Lung (tissue), 12 donors: ENCODE measurements around the gene TMEM41A. TPM values are rescaled to one million over a fixed set of nuclear protein-coding genes. Genes with fewer than 3 reads are reported as not detected.

Source experiments
- ATAC-seq: fragments of 200-7000 bp; cut with Tn5 transposase; one replicate; pipeline ENCODE4 v1.9.1; 2020; ENCODE audit warnings: moderate number of reproducible peaks; ENCODE audit not compliant: insufficient read depth, low FRiP score
- DNase-seq, 3 donors: peaks; one replicate each; pipeline ENCODE4 v3.0.0-alpha.2; 2013 to 2017
- H3K27ac ChIP-seq, 2 donors: one replicate each; pipeline ENCODE4 v1.5.1; 2013; ENCODE audit warnings: mild to moderate bottlenecking in 2 of 2, moderate library complexity in 2 of 2, control low read depth in 1 of 2, inconsistent platforms in 1 of 2, low read depth in 1 of 2, low read length in 1 of 2
- H3K27me3 ChIP-seq, 3 donors: one replicate each; pipeline ENCODE4 v1.5.1; 2013; ENCODE audit warnings: low read length in 2 of 3; ENCODE audit not compliant: control insufficient read depth in 3 of 3, insufficient read depth in 3 of 3
- H3K36me3 ChIP-seq, 4 donors: one replicate each; pipeline ENCODE4 v1.5.1; 2013; ENCODE audit warnings: low read length in 4 of 4, mild to moderate bottlenecking in 1 of 4, moderate library complexity in 1 of 4; ENCODE audit not compliant: control insufficient read depth in 4 of 4, insufficient read depth in 4 of 4
- H3K4me1 ChIP-seq, 5 donors: one replicate each; pipeline ENCODE4 v1.5.1; 2013; ENCODE audit warnings: low read length in 5 of 5, mild to moderate bottlenecking in 2 of 5, moderate library complexity in 1 of 5; ENCODE audit not compliant: control insufficient read depth in 5 of 5, insufficient read depth in 5 of 5
- H3K4me3 ChIP-seq: one replicate; pipeline ENCODE4 v1.5.1; 2013; ENCODE audit warnings: mild to moderate bottlenecking, control low read depth, moderate library complexity
- H3K9ac ChIP-seq, 2 donors: one replicate each; pipeline ENCODE4 v1.5.1; 2013; ENCODE audit warnings: low read length in 2 of 2, control low read depth in 1 of 2; ENCODE audit not compliant: insufficient read depth in 1 of 2
- H3K9me3 ChIP-seq, 4 donors: one replicate each; pipeline ENCODE4 v1.5.1; 2013; ENCODE audit warnings: low read length in 3 of 4, mild to moderate bottlenecking in 1 of 4, moderate library complexity in 1 of 4; ENCODE audit not compliant: control insufficient read depth in 4 of 4, insufficient read depth in 3 of 4
- CTCF ChIP-seq: IDR thresholded peaks from 2 replicates; pipeline ENCODE4 v1.5.1; 2012; ENCODE audit warnings: mild to moderate bottlenecking; ENCODE audit errors: control extremely low read depth, extremely low read depth
- WGBS, 2 donors: extraction: QIAGEN DNeasy Blood & Tissue Kit; methylation state at CpG; one replicate each; pipeline ENCODE4 v1.1.7; 2013; 5-methylcytosine and 5-hydroxymethylcytosine counted together
- polyA plus RNA-seq, 2 donors: library from polyadenylated mRNA; stranded (reverse); fragments of 200-250 nt; gene quantifications; one replicate each; pipeline ENCODE4 v1.2.1, GENCODE V29; 2013
- total RNA-seq, 2 donors: library from RNA; depleted of rRNA in 1 of 2; stranded (reverse); fragments of >200 nt in 1 of 2; gene quantifications; one replicate each; pipeline ENCODE4 v1.2.1, GENCODE V29; 2014 to 2021
- donor health status: control.
- donor health status: control.
- donor health status: Bipolar disorder and iron deficiency.
- donor health status: healthy.
- donor health status: DM: yes; HTN: yes; CAD: no.

TMEM41A gene
- total and polyA plus RNA-seq, 4 donors = 18.4 to 36.4 (median 24.9) TPM

GRCh38 chr3:185488465-185488864, 10.4 kb downstream of the TMEM41A start:
- Histone ChIP-seq H3K36me3 (peaks cover 11 to 20% (median 18%) of the 10 kb centered on the region in 4 donors), H3K27me3 (no peaks in the 10 kb centered on the region), H3K9me3 (no peaks in the 10 kb centered on the region), H3K4me3 (no peak overlapping the region), H3K9ac (no peak overlapping the region), H3K4me1 (peaks cover 0 to 4% (median 0%) of the 10 kb centered on the region in 5 donors), H3K27ac (no peak overlapping the region)
- TF ChIP-seq CTCF = no peak
- ATAC-seq (no peak), DNase-seq (no peak)
- 74 to 84% methylated on average over 5 of the region's 5 CpGs for WGBS, 2 donors

GRCh38 chr3:185486394-185486793, 12.4 kb downstream of the TMEM41A start:
- peaks cover 0 to 4% (median 0%) of the 10 kb centered on the region in 5 donors for H3K4me1 ChIP-seq
- no peaks in the 10 kb centered on the region for H3K9me3 ChIP-seq
- DNase-seq = peak in 1 of 3 donors; percentile 28
- H3K4me3 ChIP-seq = no peak overlapping the region
- H3K9ac ChIP-seq = no peak overlapping the region
- no peak overlapping the region for H3K27ac ChIP-seq
- 70 to 93% methylated on average over 5 of the region's 5 CpGs for WGBS, 2 donors
- TF ChIP-seq CTCF = no peak
- H3K36me3 ChIP-seq = peaks cover 12 to 23% (median 16%) of the 10 kb centered on the region in 4 donors
- H3K27me3 ChIP-seq = no peaks in the 10 kb centered on the region
- no peak for ATAC-seq

GRCh38 chr3:185484296-185484695, 14.5 kb downstream of the TMEM41A start:
- WGBS, 2 donors = 62 to 92% methylated on average over 3 of the region's 3 CpGs
- Histone ChIP-seq H3K27ac (no peak overlapping the region), H3K4me3 (no peak overlapping the region), H3K36me3 (peaks cover 10 to 26% (median 15%) of the 10 kb centered on the region in 4 donors), H3K27me3 (no peaks in the 10 kb centered on the region), H3K9ac (no peak overlapping the region), H3K4me1 (peaks cover 0 to 4% (median 0%) of the 10 kb centered on the region in 5 donors), H3K9me3 (no peaks in the 10 kb centered on the region)
- ATAC-seq (no peak), DNase-seq (no peak)
- no peak for TF ChIP-seq CTCF

- H3K4me3 ChIP-seq = no peak overlapping the region
- H3K36me3 ChIP-seq = peaks cover 11 to 23% (median 17%) of the 10 kb centered on the region in 4 donors
- H3K9me3 ChIP-seq = no peaks in the 10 kb centered on the region
- H3K4me1 ChIP-seq = no peaks in the 10 kb centered on the region
- WGBS, 2 donors = 77 to 95% methylated on average over 2 of the region's 2 CpGs
- ATAC-seq (no peak), DNase-seq (no peak)
- no peak overlapping the region for H3K9ac ChIP-seq
- TF ChIP-seq CTCF = no peak
- H3K27me3 ChIP-seq = no peaks in the 10 kb centered on the region
- no peak overlapping the region for H3K27ac ChIP-seq
These were observed 19.4 kb downstream of the TMEM41A start for GRCh38 chr3:185479373-185479945.
